Measurements from ENCODE around the gene TIAM2.

GRCh38 chr6:155143029-155143577, 148.0 kb downstream of the TIAM2 start:
- no peak for TF ChIP-seq TAF1 (IDR thresholded peaks at IDR 0.05; ENCODE audit: borderline replicate concordance, low read depth, low read length)
- no peak for TF ChIP-seq ATF3 (IDR thresholded peaks at IDR 0.05; ENCODE audit: borderline replicate concordance, extremely low read depth, low read depth, low read length)
- TF ChIP-seq CTCF (IDR thresholded peaks at IDR 0.05 in 2 of 3, conservative IDR thresholded peaks at IDR 0.05 in 1 of 3; ENCODE audit: control insufficient read depth in 2 of 3, extremely low read depth in 1 of 3, insufficient read depth in 1 of 3, low read depth in 3 of 3, low read length in 3 of 3): no peak
- no peak for TF ChIP-seq EP300 (IDR thresholded peaks at IDR 0.05; ENCODE audit: borderline replicate concordance in 1 of 2, control insufficient read depth in 1 of 2, low read depth in 2 of 2, low read length in 2 of 2)
- TF ChIP-seq REST (IDR thresholded peaks at IDR 0.05; ENCODE audit: low read depth, low read length): no peak
- TF ChIP-seq POLR2A (IDR thresholded peaks at IDR 0.05; ENCODE audit: low read depth, low read length): no peak
- no peak for TF ChIP-seq NRF1 (conservative IDR thresholded peaks at IDR 0.05; ENCODE audit: low read depth, low read length)
- no peak for TF ChIP-seq CHD1 (IDR thresholded peaks at IDR 0.05; ENCODE audit: low read depth, low read length)
- no peak for TF ChIP-seq HCFC1 (IDR thresholded peaks at IDR 0.05; ENCODE audit: low read length)
- TF ChIP-seq PRDM15 (CRISPR knock-in tag; IDR thresholded peaks at IDR 0.05): no peak
- no peak for TF ChIP-seq ELK1 (IDR thresholded peaks at IDR 0.05; ENCODE audit: low read depth, low read length)
- no peak for TF ChIP-seq STAT1 (conservative IDR thresholded peaks at IDR 0.05)

Data from GM12878 (cell line).